ENCODE results near the gene DOCK3.

GRCh38 chr3:51358981-51359380, 684.3 kb downstream of the DOCK3 start:
- TF ChIP-seq CTCF (IDR thresholded peaks at IDR 0.05 in 8 of 11, conservative IDR thresholded peaks at IDR 0.05 in 3 of 11): no peak
- TF ChIP-seq POLR2A (IDR thresholded peaks at IDR 0.05): no peak

Measured in spleen (tissue), 7 donors.